ENCODE results near the gene TDRD9. TPM values are rescaled to one million over a fixed set of nuclear protein-coding genes. Genes with fewer than 3 reads are reported as not detected.

Gene TDRD9
- total RNA-seq, 2 donors from 2014 or later = 0.10 to 0.68 TPM

GRCh38 chr14:104025534-104025933, 97.3 kb downstream of the TDRD9 start:
- DNase-seq (ENCODE audit: low spot score in 2 of 2) (no peak), ATAC-seq (no peak)
- H3K36me3 Mint-ChIP-seq = no peaks in the 10 kb centered on the region
- no peaks in the 10 kb centered on the region for H3K9me3 Mint-ChIP-seq
- H3K27ac Mint-ChIP-seq = no peak overlapping the region

GRCh38 chr14:104026024-104026423, 97.8 kb downstream of the TDRD9 start:
- H3K9me3 Mint-ChIP-seq = no peaks in the 10 kb centered on the region
- H3K27ac Mint-ChIP-seq = no peak overlapping the region
- DNase-seq (ENCODE audit: low spot score in 2 of 2) (no peak), ATAC-seq (no peak)
- no peaks in the 10 kb centered on the region for H3K36me3 Mint-ChIP-seq

GRCh38 chr14:104030958-104031357, 102.7 kb downstream of the TDRD9 start:
- Mint-ChIP-seq H3K27ac (no peak overlapping the region), H3K36me3 (no peaks in the 10 kb centered on the region), H3K9me3 (no peaks in the 10 kb centered on the region)
- ATAC-seq = no peak
- no peak for DNase-seq (ENCODE audit: low spot score in 2 of 2)

- ATAC-seq (no peak), DNase-seq (ENCODE audit: low spot score in 2 of 2) (no peak)
- H3K9me3 Mint-ChIP-seq = no peaks in the 10 kb centered on the region
- H3K27ac Mint-ChIP-seq = no peak overlapping the region
- no peaks in the 10 kb centered on the region for H3K36me3 Mint-ChIP-seq
These were observed 103.1 kb downstream of the TDRD9 start for GRCh38 chr14:104031384-104031783.

- DNase-seq (ENCODE audit: low spot score in 2 of 2) (no peak), ATAC-seq (no peak)
- H3K36me3 Mint-ChIP-seq = no peaks in the 10 kb centered on the region
- H3K27ac Mint-ChIP-seq = no peak overlapping the region
- no peaks in the 10 kb centered on the region for H3K9me3 Mint-ChIP-seq
These were observed 106.9 kb downstream of the TDRD9 start for GRCh38 chr14:104034976-104035699.

GRCh38 chr14:104036212-104036611, 108.0 kb downstream of the TDRD9 start:
- ATAC-seq = no peak

GRCh38 chr14:104037074-104037473, 108.8 kb downstream of the TDRD9 start:
- DNase-seq (ENCODE audit: low spot score in 2 of 2) = no peak
- Mint-ChIP-seq H3K36me3 (no peaks in the 10 kb centered on the region), H3K27ac (no peak overlapping the region), H3K9me3 (no peaks in the 10 kb centered on the region)
- ATAC-seq = no peak

More at GRCh38 chr14:104036212-104036611, 108.0 kb downstream of the TDRD9 start:
- Mint-ChIP-seq H3K27ac (no peak overlapping the region), H3K9me3 (no peaks in the 10 kb centered on the region), H3K36me3 (no peaks in the 10 kb centered on the region)
- DNase-seq (ENCODE audit: low spot score in 2 of 2) = no peak

GRCh38 chr14:104037903-104038302, 109.6 kb downstream of the TDRD9 start:
- ATAC-seq = no peak
- no peaks in the 10 kb centered on the region for H3K9me3 Mint-ChIP-seq
- H3K36me3 Mint-ChIP-seq = no peaks in the 10 kb centered on the region
- DNase-seq (ENCODE audit: low spot score in 2 of 2) = no peak
- no peak overlapping the region for H3K27ac Mint-ChIP-seq

- no peaks in the 10 kb centered on the region for H3K36me3 Mint-ChIP-seq
- H3K27ac Mint-ChIP-seq = no peak overlapping the region
- ATAC-seq (peak in 1 of 2 donors; percentile 44), DNase-seq (ENCODE audit: low spot score in 2 of 2) (no peak)
- no peaks in the 10 kb centered on the region for H3K9me3 Mint-ChIP-seq
These were observed 111.0 kb downstream of the TDRD9 start for GRCh38 chr14:104039214-104039613.

- no peaks in the 10 kb centered on the region for H3K36me3 Mint-ChIP-seq
- no peak for DNase-seq (ENCODE audit: low spot score in 2 of 2)
- H3K9me3 Mint-ChIP-seq = no peaks in the 10 kb centered on the region
- ATAC-seq = no peak
- no peak overlapping the region for H3K27ac Mint-ChIP-seq
These were observed 112.3 kb downstream of the TDRD9 start for GRCh38 chr14:104040539-104040938.

GRCh38 chr14:104041430-104042104, 113.3 kb downstream of the TDRD9 start:
- Mint-ChIP-seq H3K36me3 (no peaks in the 10 kb centered on the region), H3K9me3 (no peaks in the 10 kb centered on the region), H3K27ac (no peak overlapping the region)
- ATAC-seq = no peak
- no peak for DNase-seq (ENCODE audit: low spot score in 2 of 2)

- H3K36me3 Mint-ChIP-seq = no peaks in the 10 kb centered on the region
These were observed 115.8 kb downstream of the TDRD9 start for GRCh38 chr14:104044016-104044415.

GRCh38 chr14:104047761-104048160, 119.5 kb downstream of the TDRD9 start:
- Mint-ChIP-seq H3K36me3 (no peaks in the 10 kb centered on the region), H3K27ac (no peak overlapping the region), H3K9me3 (no peaks in the 10 kb centered on the region)
- DNase-seq (ENCODE audit: low spot score in 2 of 2) (no peak), ATAC-seq (no peak)

More at GRCh38 chr14:104044016-104044415, 115.8 kb downstream of the TDRD9 start:
- DNase-seq (ENCODE audit: low spot score in 2 of 2) (no peak), ATAC-seq (no peak)
- H3K27ac Mint-ChIP-seq = no peak overlapping the region
- no peaks in the 10 kb centered on the region for H3K9me3 Mint-ChIP-seq

GRCh38 chr14:104048758-104049507, 120.7 kb downstream of the TDRD9 start:
- Mint-ChIP-seq H3K9me3 (no peaks in the 10 kb centered on the region), H3K36me3 (no peaks in the 10 kb centered on the region), H3K27ac (no peak overlapping the region)
- DNase-seq (ENCODE audit: low spot score in 2 of 2) = no peak
- no peak for ATAC-seq

GRCh38 chr14:104049576-104050240, 121.5 kb downstream of the TDRD9 start:
- H3K9me3 Mint-ChIP-seq = no peaks in the 10 kb centered on the region
- DNase-seq (ENCODE audit: low spot score in 2 of 2) (no peak), ATAC-seq (no peak)
- no peaks in the 10 kb centered on the region for H3K36me3 Mint-ChIP-seq
- no peak overlapping the region for H3K27ac Mint-ChIP-seq

GRCh38 chr14:104051092-104051813, 123.0 kb downstream of the TDRD9 start:
- no peak overlapping the region for H3K27ac Mint-ChIP-seq
- H3K36me3 Mint-ChIP-seq = no peaks in the 10 kb centered on the region
- H3K9me3 Mint-ChIP-seq = no peaks in the 10 kb centered on the region
- ATAC-seq = no peak
- no peak for DNase-seq (ENCODE audit: low spot score in 2 of 2)

All from activated naive CD4-positive, alpha-beta T cell treated with anti-CD3 and anti-CD28 coated beads, Interleukin-2, amount 50 U/mL, for 72 hours (primary cell).